GM21423 (cell line): ENCODE data around the gene FUCA1.
"Not testable (repeated sequence)": the region's sequence is repeated elsewhere in the genome, so short reads cannot be mapped to it uniquely, and the experiment has no call there.

ENCODE experiments used
- ATAC-seq: cut with Tn5 transposase; IDR thresholded peaks from one replicate; pipeline ENCODE4 v1.9.1; 2021; ENCODE audit warnings: mild to moderate bottlenecking, moderate library complexity; ENCODE audit not compliant: unreplicated experiment

FUCA1 gene

DNA sequence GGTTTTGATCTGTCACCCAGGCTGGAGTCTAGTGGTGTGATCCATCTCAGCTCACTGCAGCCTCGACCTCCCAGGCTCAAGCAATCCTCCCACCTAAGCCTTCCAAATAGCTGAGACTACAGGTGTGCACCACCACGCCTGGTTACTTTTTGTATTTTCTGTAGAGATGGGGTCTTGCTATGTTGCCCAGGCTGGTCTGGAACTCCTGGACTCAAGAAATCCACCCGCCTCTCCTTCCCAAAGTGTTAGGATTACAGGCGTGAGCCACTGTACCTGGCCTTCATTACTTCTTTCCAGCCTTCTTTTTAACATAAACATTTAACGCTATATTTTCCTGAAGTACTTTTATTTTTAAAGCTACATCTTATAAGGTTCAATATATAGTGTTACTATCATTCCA, 24.4 kb downstream of the FUCA1 start:
- no peak for ATAC-seq

GRCh38 chr1:23838401-23838866, 29.7 kb downstream of the FUCA1 start:
- no peak for ATAC-seq

DNA sequence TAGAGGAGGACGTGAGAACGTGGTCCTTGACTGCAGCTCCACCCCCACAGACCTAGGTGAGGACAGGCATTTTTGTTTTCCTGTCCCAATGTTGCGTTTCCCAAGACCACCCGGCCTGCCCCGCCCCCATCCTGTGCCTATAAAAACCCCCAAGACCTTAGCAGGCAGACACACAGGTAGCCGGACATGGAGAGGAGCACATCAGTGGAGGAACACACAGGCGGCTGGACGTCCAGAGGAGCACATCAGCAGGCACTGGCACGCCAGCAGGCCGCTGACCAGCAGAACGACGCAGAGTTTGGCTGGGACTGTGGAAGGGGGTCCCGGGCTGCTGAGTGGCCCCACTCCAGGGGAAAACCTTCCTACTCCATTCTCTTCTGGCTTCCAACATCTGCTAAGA, 30.2 kb downstream of the FUCA1 start:
- no peak for ATAC-seq

GRCh38 chr1:23836037-23836436, 32.1 kb downstream of the FUCA1 start:
- ATAC-seq: no peak

DNA sequence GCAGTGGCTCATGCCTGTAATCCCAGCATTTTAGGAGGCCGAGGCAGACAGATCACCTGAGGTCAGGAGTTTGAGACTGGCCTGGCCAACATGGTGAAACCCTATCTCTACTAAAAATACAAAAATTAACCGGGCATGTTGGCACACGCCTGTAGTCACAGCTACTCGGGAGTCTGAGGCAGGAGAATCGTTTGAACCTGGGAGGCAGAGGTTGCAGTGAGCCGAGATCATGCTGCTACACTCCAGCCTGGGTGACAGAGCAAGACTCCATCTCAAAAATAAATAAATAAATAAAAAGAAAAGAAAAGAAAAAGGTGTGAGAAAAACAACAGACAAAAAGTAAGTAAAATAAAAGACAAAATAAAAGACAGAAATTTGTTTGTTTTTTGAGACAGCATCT, 33.9 kb downstream of the FUCA1 start:
- not testable (repeated sequence) for ATAC-seq

- ATAC-seq: no peak
These were observed 40.4 kb downstream of the FUCA1 start for GRCh38 chr1:23827717-23828116.

DNA sequence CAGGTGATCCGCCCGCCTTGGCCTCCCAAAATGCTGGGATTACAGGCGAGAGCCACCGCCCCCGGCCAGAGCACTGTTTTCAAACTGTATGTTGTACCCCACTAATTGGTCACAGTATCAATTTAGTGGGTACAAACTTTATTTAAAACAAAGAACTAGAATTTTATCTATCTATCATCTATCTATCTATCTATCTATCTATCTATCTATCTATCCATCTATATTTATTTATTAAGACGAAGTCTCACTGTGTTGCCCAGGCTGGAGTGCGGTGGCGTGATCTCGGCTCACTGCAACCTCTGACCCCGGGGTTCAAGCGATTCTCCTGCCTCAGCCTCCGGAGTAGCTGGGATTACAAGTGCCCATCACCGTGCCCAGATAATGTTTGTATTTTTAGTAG, 41.5 kb downstream of the FUCA1 start:
- not testable (repeated sequence) for ATAC-seq

GRCh38 chr1:23825762-23826522, 42.1 kb downstream of the FUCA1 start:
- ATAC-seq: no peak

DNA sequence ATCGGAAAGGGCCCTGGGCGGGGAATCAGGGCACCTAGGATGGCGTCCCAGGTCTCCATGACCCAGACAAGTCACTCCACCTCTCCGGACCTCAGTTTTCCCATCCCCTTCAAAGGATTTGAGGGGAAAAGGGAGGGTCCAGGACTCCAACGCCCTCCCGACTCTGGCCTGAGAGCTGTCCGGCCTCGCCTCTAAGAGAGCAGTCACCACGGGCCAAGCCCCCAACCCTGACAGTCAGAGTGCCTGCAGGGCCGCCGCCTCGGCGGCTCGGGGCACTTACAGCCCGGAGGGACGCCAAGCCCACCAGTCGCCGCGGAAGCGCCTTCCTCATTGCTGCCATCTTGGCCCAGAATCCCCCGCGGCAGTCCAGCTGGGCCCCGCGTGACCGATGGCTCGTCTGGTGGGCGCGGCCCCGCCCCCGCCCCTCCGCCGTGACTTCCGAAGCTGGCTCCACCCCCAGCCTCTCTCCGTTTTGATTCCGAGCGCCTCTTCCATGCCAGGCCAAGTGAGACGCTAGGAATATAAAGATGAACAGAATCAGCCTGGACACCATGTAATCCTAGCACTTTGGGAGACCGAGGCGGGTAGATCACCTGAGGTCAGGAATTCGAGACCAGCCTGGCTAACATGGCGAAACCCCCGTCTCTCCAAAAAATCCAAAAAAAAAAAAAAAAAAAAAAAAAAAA, 42.9 kb downstream of the FUCA1 start, which contains the start of gene HMGCL:
Gene HMGCL (minus strand): TSS at position 354 of the 686 bp plus-strand sequence. CDS start 14 bp downstream, at position 340.
- ATAC-seq: peak; percentile 91

GRCh38 chr1:23824711-23825075, 43.4 kb downstream of the FUCA1 start:
- no peak for ATAC-seq

DNA sequence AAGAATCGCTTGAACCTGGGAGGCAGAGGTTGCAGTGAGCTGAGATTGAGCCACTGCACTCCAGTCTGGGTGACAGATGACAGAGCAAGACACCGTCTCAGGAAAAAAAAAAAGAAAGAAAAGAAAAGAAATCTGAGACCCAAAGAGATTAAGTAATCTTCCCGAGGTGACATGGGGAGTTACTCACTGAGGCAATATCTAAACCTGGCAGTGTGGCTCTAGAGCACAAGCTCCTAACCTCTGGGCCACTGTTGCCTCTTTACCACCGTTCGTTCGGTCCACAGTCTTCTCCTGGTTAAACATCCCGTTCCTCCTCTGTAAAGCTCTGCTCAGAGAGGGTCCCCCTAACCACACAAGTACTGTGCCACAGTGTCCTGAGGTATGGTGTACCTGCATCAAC, 44.3 kb downstream of the FUCA1 start:
- ATAC-seq: no peak

DNA sequence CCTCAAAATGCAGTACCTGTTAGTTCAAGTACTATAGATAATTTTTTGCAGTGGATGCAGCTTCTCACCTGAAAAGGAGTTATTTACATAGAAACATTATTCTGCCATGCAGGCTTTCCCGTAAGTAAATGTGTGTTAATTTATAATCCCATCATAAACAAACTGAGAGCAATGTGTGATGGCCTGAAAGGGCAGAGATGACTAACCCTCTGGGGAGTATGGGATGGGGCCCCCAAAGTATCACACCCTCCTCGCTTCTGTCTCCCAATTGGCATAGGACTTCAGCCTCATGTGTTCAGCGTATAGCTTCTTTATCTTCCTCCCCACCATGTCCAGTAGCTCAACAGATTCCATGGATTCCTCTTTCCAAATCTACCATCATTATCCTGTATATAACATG, 50.5 kb downstream of the FUCA1 start:
- no peak for ATAC-seq

DNA sequence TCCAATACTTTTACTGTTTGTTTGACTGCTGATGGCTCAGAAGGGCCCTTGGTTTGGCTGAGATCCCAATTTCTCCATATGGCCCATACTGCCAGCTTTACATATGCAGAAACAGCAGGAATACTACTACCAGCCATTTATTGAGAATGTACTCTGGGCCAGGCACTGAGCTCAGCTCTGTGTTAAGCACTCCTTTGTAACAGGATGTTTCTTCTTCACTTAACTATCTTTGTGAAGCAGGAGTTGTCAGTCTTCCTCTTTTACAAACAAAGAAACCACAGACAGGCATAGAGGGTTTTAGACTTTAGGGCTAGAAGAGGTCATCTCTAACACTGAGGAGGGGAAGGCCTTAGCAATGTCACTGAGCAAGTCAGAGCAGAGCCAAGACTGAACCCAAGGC, 51.2 kb downstream of the FUCA1 start:
- no peak for ATAC-seq

DNA sequence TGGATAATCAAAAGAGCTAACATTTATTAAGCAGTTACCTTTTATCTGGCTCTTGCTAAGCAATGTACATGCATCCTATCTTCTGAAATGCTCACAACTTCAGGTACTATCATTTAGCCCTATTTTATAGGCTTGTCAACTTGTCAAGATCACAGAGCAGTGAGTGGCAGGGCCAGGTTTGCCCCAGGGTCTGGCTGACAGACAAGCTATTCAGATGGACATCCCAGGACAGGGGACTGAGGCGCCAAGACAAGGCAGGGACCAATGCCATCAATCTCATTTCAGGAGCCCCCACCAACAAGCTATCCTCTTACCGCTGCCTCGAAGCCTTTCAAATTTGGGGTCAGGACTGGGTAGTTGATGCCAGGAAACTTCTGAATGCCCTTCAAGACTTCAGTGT, 51.7 kb downstream of the FUCA1 start:
- no peak for ATAC-seq

DNA sequence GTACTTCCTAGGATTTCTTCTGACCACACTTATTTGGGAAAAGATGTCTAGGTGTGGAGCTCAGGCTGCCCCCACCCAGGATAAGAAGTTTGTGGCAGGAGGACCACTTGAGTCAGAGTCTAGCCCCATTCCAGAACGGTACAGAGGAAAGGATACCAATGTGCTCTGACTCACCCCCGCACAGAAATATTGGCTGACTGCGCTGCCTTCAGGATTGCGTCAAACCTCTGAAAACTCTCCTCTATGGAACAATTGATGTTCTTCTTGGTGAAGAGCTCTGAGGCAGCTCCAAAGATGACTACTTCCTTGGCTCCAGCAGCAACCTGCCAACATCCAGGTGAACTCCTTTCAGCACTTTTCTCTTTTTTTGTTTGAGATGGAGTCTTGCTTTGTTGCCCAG, 54.1 kb downstream of the FUCA1 start:
- no peak for ATAC-seq

DNA sequence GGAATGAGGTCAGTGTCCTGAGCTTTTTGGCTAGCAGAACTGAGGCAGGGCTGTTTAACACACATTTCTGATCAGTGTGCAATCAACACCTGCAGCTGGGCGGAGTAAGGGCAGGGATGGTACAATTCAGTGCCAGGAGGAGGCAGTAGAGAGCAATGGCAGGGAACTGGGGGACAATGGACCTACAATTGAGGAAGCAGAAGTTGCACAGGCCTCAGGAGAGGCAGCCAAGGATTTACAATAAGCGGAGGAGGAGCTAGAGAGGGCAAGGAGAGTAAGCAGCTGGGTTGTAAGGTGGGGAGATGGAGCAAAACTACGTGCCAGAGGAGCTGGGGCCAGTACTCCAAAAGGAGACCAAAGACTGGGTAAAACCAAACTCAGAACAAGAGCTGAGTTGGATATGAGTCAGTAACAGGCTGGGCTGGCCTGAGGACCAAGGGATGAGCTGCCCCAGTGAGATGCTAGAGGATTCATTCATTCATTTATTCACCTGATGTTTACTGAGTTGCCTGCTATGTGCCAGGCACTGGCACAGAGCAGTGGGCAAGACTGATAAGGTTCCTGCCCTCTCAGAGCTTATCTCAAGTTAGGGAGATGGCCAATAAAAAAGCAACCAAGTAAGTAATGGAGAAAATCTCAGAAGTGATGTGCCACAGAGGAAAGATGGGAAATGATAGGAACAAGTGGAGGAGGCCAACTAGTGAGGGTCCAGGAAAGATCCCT, 57.1 kb downstream of the FUCA1 start:
- peak; percentile 62 for ATAC-seq

DNA sequence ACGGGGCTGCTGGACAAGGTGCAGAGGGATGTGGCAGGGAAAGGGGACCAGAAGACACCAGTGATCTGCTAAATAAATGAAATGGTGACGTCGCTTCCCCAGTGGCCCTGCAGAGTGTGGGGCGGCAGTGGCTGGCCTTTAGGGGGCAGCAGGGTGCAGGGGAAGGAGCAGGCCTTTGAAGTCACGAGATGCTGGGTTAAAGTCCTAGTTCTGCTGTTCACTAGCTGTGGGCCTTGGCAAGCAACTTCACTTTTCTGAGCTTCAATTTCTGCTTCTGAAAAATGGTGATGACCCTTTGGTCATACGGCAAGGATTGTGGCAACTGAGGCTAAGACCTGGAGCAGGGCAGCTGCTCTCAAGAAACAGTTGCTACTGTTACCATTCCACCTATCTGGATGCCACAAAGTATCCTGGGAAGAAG, 58.3 kb downstream of the FUCA1 start:
- ATAC-seq: no peak

DNA sequence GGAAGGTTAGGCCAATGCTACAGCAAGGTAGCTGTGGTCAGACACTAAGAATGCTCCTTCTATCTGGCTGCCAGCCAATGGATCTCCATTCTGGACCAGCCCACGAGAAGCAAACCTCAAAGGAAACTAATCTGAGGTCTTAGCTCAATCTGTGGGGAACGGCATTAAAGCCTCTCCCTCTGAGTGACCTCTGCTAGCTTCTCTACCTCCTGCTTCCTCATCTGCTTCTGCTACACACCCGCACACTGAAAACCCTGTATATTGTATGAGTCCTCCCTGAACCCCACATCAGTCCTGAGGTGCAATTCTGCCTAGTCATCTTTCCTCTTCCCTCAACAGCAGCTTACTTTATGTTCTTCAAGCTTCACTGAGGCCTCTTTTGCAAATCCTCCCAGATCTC, 60.6 kb downstream of the FUCA1 start:
- ATAC-seq: no peak

DNA sequence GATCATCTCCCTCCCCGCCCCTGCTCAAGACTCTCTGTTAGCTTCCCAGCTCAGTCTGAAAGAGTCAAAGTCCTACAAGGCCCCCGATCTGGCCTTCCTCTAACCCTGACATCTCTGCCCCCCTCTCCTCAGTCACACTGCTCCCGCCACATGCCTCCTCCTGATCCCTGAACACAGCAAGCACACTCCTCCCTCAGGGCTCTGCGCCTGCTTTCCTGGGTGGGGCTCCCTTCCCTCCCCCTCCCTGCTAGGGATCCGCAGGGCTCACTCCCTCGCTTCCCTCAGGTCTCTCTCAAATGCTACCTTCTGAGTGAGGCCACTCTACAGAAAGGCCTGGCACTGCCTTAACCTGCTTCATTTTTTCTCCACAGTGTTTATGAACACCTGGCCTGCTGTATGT, 61.8 kb downstream of the FUCA1 start:
- ATAC-seq: no peak

DNA sequence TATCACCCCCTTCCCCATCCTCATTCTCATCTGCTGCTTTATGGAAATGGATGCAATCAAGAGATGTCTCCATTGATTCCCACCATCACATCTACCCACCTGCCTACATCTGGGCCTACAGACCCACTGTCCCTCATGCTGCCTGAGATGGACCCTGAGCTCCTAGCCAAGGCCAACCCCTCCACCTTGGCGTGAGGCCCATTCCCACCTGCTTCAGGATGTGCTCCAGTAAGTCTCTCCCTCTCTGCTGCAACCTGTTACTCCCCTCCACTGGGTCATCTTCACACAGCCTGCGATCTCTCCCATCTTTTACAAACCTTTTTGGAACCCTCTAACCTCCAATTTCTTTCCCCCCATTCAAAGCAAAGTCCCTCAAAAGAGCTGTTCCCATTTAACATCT, 63.1 kb downstream of the FUCA1 start:
- ATAC-seq: no peak

DNA sequence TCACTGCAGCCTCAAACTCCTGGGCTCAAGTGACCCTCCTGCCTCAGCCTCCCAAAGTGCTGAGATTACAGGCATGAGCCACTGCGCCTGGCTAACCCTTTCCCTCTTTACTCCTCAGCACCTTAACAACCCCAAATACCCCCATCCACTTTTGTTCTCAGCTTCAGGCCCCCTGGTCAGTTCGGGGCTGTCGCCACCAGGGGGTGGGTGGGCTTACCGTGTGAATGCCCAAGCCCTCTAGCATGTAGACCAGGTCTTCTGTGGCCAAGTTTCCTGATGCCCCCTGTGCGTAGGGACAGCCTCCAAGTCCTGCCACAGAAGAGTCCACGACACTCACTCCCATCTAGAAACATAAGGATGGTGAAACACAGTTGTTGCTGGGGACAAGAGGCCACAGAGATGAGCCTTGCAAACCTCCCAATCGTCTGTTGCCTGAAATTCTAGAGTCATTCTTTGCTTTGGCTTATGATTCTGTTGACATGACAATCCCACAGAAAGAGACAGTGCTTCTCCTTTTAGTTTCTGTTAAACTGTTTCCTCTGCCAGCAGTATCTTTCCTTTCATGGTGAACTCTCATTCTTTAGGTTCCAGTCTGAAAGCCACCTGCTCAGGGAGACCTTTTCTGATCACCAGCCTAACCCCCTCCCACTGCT, 63.8 kb downstream of the FUCA1 start:
- no peak for ATAC-seq
